Progenitor cell of endocrine pancreas (in vitro differentiated cells): Measurements from ENCODE around the gene CASP3. TPM values are rescaled to one million over a fixed set of nuclear protein-coding genes. Genes with fewer than 3 reads are reported as not detected.
"Not testable (repeated sequence)": the region's sequence is repeated elsewhere in the genome, so short reads cannot be mapped to it uniquely, and the experiment has no call there.

Experiments
- DNase-seq: peaks from one replicate; pipeline ENCODE4 v3.0.0; 2021; ENCODE audit warnings: low spot score; ENCODE audit not compliant: unreplicated experiment
- H3K27ac Mint-ChIP-seq: 2 replicates; pipeline ENCODE4 v1.8.0; 2021; ENCODE audit warnings: mild to moderate bottlenecking, moderate library complexity, mixed read lengths
- H3K27me3 Mint-ChIP-seq: 2 replicates; pipeline ENCODE4 v1.8.0; 2021; ENCODE audit warnings: mixed read lengths
- H3K36me3 Mint-ChIP-seq: 2 replicates; pipeline ENCODE4 v1.8.0; 2022; ENCODE audit warnings: mixed read lengths; ENCODE audit not compliant: insufficient read depth
- H3K4me1 Mint-ChIP-seq: 2 replicates; pipeline ENCODE4 v1.8.0; 2021; ENCODE audit warnings: low read depth, mixed read lengths
- H3K4me3 Mint-ChIP-seq: 2 replicates; pipeline ENCODE4 v1.8.0; 2021; ENCODE audit warnings: low read depth, mild to moderate bottlenecking, moderate library complexity, mixed read lengths
- H3K9me3 Mint-ChIP-seq: 2 replicates; pipeline ENCODE4 v1.8.0; 2021; ENCODE audit warnings: low read depth, mixed read lengths
- CTCF ChIP-seq: fragments of 200-600 bp; sonication (generic); IDR thresholded peaks from one replicate; pipeline ENCODE4 v1.5.0; 2021; ENCODE audit warnings: antibody characterized with exemption, mild to moderate bottlenecking; ENCODE audit not compliant: unreplicated experiment
- total RNA-seq: library from RNA; stranded (reverse); gene quantifications from 2 replicates; pipeline ENCODE4 v1.2.1, GENCODE V29; 2021

The CASP3 gene
- total RNA-seq, 1 donor from 2014 or later, result 29.6 TPM

GRCh38 chr4:184664445-184665210 lies 15.4 kb upstream of the CASP3 start:
- no peak overlapping the region for H3K4me3 Mint-ChIP-seq
- no peaks in the 10 kb centered on the region for H3K4me1 Mint-ChIP-seq
- H3K27me3 Mint-ChIP-seq, result no peaks in the 10 kb centered on the region
- no peaks in the 10 kb centered on the region for H3K9me3 Mint-ChIP-seq
- DNase-seq, result no peak
- peaks cover 8% of the 10 kb centered on the region for H3K36me3 Mint-ChIP-seq
- no peak overlapping the region for H3K27ac Mint-ChIP-seq
- TF ChIP-seq CTCF, result no peak

DNA sequence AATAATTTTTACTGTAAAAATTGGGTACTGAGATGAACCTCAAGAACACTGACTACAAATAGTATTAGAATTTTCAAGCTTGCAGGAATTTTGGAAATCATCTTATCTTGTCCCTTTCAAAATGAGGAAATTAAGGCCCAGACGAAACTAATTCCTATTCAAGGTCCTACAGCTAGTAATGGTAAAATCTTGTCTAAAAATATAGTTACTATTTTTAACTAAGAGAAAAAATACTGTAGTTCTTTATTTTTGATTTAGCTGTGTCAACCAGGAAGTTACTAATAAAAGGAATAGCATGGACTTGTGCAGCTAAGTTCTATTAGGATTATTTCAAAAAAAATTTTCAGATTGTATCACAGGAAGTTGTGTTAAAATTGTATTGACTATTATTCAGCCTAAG lies 13.0 kb upstream of the CASP3 start:
- Mint-ChIP-seq H3K4me1 (no peaks in the 10 kb centered on the region), H3K36me3 (peaks cover 4% of the 10 kb centered on the region), H3K4me3 (no peak overlapping the region), H3K9me3 (no peaks in the 10 kb centered on the region), H3K27ac (no peak overlapping the region), H3K27me3 (no peaks in the 10 kb centered on the region)
- DNase-seq, result no peak
- no peak for TF ChIP-seq CTCF

DNA sequence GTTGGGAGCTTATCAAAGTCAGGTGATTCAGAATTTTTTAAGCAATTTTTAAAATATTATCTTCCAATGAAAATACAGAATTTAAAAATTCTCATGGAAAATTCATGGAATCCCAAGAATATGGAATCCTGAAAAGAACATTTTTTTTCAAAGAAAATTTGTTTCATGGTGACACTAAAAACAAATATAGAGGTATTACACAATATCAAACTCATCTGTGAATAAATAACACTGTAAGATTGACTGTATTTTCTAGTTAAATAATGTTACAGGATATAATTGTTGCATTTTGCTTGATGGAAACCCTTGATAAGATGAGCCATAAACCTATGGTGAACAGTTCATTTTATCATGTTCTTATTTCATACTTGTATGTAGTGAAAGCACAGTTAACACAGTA lies 11.7 kb upstream of the CASP3 start:
- TF ChIP-seq CTCF, result no peak
- Mint-ChIP-seq H3K36me3 (peaks cover 5% of the 10 kb centered on the region), H3K4me1 (no peaks in the 10 kb centered on the region), H3K9me3 (no peaks in the 10 kb centered on the region), H3K4me3 (no peak overlapping the region), H3K27ac (no peak overlapping the region), H3K27me3 (no peaks in the 10 kb centered on the region)
- DNase-seq, result no peak

- H3K36me3 Mint-ChIP-seq, H3K4me3 Mint-ChIP-seq, H3K27ac Mint-ChIP-seq, H3K9me3 Mint-ChIP-seq, H3K27me3 Mint-ChIP-seq, DNase-seq, H3K4me1 Mint-ChIP-seq: not testable (repeated sequence)
Measured at GRCh38 chr4:184657820-184658219, 8.6 kb upstream of the CASP3 start.

GRCh38 chr4:184657144-184657543 lies 7.9 kb upstream of the CASP3 start:
- Mint-ChIP-seq H3K27me3 (no peaks in the 10 kb centered on the region), H3K4me3 (no peak overlapping the region), H3K27ac (no peak overlapping the region), H3K4me1 (no peaks in the 10 kb centered on the region), H3K9me3 (no peaks in the 10 kb centered on the region), H3K36me3 (peaks cover 3% of the 10 kb centered on the region)
- no peak for TF ChIP-seq CTCF
- no peak for DNase-seq
